CD4-positive, alpha-beta T cell treated with Interleukin-15 for 4 hours (primary cell): ENCODE measurements around the gene ATP6AP1.
"Not testable (repeated sequence)": the region's sequence is repeated elsewhere in the genome, so short reads cannot be mapped to it uniquely, and the experiment has no call there.

Experiments used
- DNase-seq: peaks from one replicate; pipeline ENCODE4 v3.0.0-alpha.2; 2020; ENCODE audit warnings: low spot score

ATP6AP1 gene

GRCh38 chrX:154399527-154400368 lies 28.7 kb upstream of the ATP6AP1 start:
- DNase-seq, result no peak

GRCh38 chrX:154400369-154400817 lies 28.1 kb upstream of the ATP6AP1 start:
- DNase-seq, result not testable (repeated sequence)

GRCh38 chrX:154401045-154401799 lies 27.3 kb upstream of the ATP6AP1 start:
- DNase-seq, result no peak

- DNase-seq, result no peak
These were observed 26.4 kb upstream of the ATP6AP1 start for GRCh38 chrX:154401918-154402621.

- no peak for DNase-seq
These were observed 25.8 kb upstream of the ATP6AP1 start for GRCh38 chrX:154402622-154403127.

- DNase-seq, result no peak
These were observed 25.3 kb upstream of the ATP6AP1 start for GRCh38 chrX:154403192-154403591.

- DNase-seq, result no peak
These were observed 24.6 kb upstream of the ATP6AP1 start for GRCh38 chrX:154403858-154404257.

- DNase-seq, result no peak
These were observed 23.8 kb upstream of the ATP6AP1 start for GRCh38 chrX:154404625-154405192.

GRCh38 chrX:154408659-154409221 lies 19.7 kb upstream of the ATP6AP1 start:
- DNase-seq, result no peak

GRCh38 chrX:154409222-154409871 lies 19.1 kb upstream of the ATP6AP1 start, which contains the start of gene DNASE1L1:
Gene DNASE1L1 (minus strand): TSS chrX:154409254. CDS start chrX:154405568, 3,686 bp downstream.
- no peak for DNase-seq

GRCh38 chrX:154411981-154412340 lies 16.5 kb upstream of the ATP6AP1 start:
- DNase-seq, result peak; percentile 61

GRCh38 chrX:154412468-154412867 lies 16.0 kb upstream of the ATP6AP1 start:
- DNase-seq, result peak; percentile 43

- DNase-seq, result no peak
These were observed 15.3 kb upstream of the ATP6AP1 start for GRCh38 chrX:154413142-154413541.

GRCh38 chrX:154417157-154417556 lies 11.3 kb upstream of the ATP6AP1 start:
- DNase-seq, result no peak

- no peak for DNase-seq
These were observed 9.3 kb upstream of the ATP6AP1 start for GRCh38 chrX:154419189-154419588.

- DNase-seq, result no peak
These were observed 8.6 kb upstream of the ATP6AP1 start for GRCh38 chrX:154419688-154420401.

GRCh38 chrX:154420402-154420756 lies 8.1 kb upstream of the ATP6AP1 start:
- DNase-seq, result no peak

- DNase-seq, result no peak
These were observed 1.3 kb upstream of the ATP6AP1 start for GRCh38 chrX:154426916-154427770.

GRCh38 chrX:154429711-154430110 lies 1.2 kb downstream of the ATP6AP1 start:
- no peak for DNase-seq
